A673 (cell line): ENCODE measurements around the gene DLEU7. TPM values are rescaled to one million over a fixed set of nuclear protein-coding genes. Genes with fewer than 3 reads are reported as not detected.

Experiments used
- BruUV-seq: library from RNA; stranded (reverse); fragments of 400-500 nt; replicated peaks from 2 replicates; lab custom pipeline; 2021; lab: Mats Ljungman, UMichigan
- CTCF ChIA-PET: fragments of 300-600 bp; sonication (Branson Sonifier 250); formaldehyde crosslinking; loops from one replicate; lab custom pipeline; 2022; ENCODE audit warnings: antibody characterized with exemption; lab: Charles Lee
- POLR2A ChIA-PET: fragments of 300-600 bp; sonication (Branson Sonifier 250); formaldehyde crosslinking; loops from one replicate; lab custom pipeline; 2022; ENCODE audit warnings: antibody characterized with exemption; ENCODE audit not compliant: low non-redundant PET; lab: Charles Lee
- DNase-seq: peaks from one replicate; pipeline ENCODE4 v3.0.0-alpha.2; 2015; ENCODE audit warnings: low spot score
- H3K27ac ChIP-seq: fragments of 200-600 bp; sonication (generic); 2 replicates; pipeline ENCODE4 v1.5.1; 2016; ENCODE audit warnings: mixed run types, low read depth, mild to moderate bottlenecking, mixed read lengths, antibody characterized with exemption, low read length; ENCODE audit not compliant: poor library complexity, severe bottlenecking
- H3K27me3 ChIP-seq: fragments of 200-600 bp; sonication (generic); replicated peaks from 2 replicates; pipeline ENCODE4 v1.6.1; 2017; ENCODE audit warnings: mixed run types, low read depth, mild to moderate bottlenecking, mixed read lengths, antibody characterized with exemption, low read length; ENCODE audit not compliant: insufficient read depth, poor library complexity
- H3K36me3 ChIP-seq: fragments of 200-600 bp; sonication (generic); 2 replicates; pipeline ENCODE4 v1.6.1; 2016; ENCODE audit warnings: mixed run types, mild to moderate bottlenecking, mixed read lengths, antibody characterized with exemption, low read length; ENCODE audit not compliant: insufficient read depth, poor library complexity, severe bottlenecking
- H3K4me1 ChIP-seq: fragments of 200-600 bp; sonication (generic); 2 replicates; pipeline ENCODE4 v1.6.1; 2017; ENCODE audit warnings: mixed run types, mild to moderate bottlenecking, mixed read lengths, antibody characterized with exemption, low read length; ENCODE audit not compliant: insufficient read depth, poor library complexity, severe bottlenecking
- H3K4me3 ChIP-seq: fragments of 200-600 bp; sonication (generic); 2 replicates; pipeline ENCODE4 v1.5.1; 2016; ENCODE audit warnings: low read depth, mixed run types, mild to moderate bottlenecking, mixed read lengths, low read length; ENCODE audit not compliant: poor library complexity, severe bottlenecking
- H3K9me3 ChIP-seq: fragments of 200-600 bp; sonication (generic); 2 replicates; pipeline ENCODE4 v1.6.1; 2016; ENCODE audit warnings: mixed run types, low read depth, mild to moderate bottlenecking, mixed read lengths, antibody characterized with exemption, low read length; ENCODE audit not compliant: poor library complexity, severe bottlenecking
- CTCF ChIP-seq: fragments of 300-800, 200-600 bp; sonication (generic); conservative IDR thresholded peaks from 2 replicates; pipeline ENCODE4 v1.5.1; 2017; ENCODE audit warnings: low read depth, mild to moderate bottlenecking, antibody characterized with exemption, low read length, moderate library complexity, mixed read lengths
- EZH2 ChIP-seq: fragments of 200-600 bp; sonication (generic); IDR thresholded peaks from 2 replicates; pipeline ENCODE4 v1.6.1; 2017; ENCODE audit warnings: borderline replicate concordance, low read depth, mild to moderate bottlenecking, mixed read lengths, antibody characterized with exemption, low read length; ENCODE audit not compliant: poor library complexity, severe bottlenecking
- intact Hi-C: fragments of 100-400 bp; cut with micrococcal nuclease; formaldehyde crosslinking; loops from one replicate; pipeline ENCODE4 v1.10.0; 2022; ENCODE audit not compliant: unreplicated experiment
- total RNA-seq: library from RNA; stranded (reverse); gene quantifications from 2 replicates; pipeline ENCODE4 v1.2.3, GENCODE V29; 2021

The DLEU7 gene
- total RNA-seq, 1 experiment from 2014 or later, result not detected

GRCh38 chr13:50840284-50840683 is 3.2 kb downstream of the DLEU7 start:
- Histone ChIP-seq H3K27me3 (no peaks in the 10 kb centered on the region), H3K27ac (no peak overlapping the region), H3K4me1 (no peaks in the 10 kb centered on the region), H3K9me3 (no peaks in the 10 kb centered on the region), H3K36me3 (no peaks in the 10 kb centered on the region), H3K4me3 (no peak overlapping the region)
- ChIA-PET POLR2A (no interaction called here), CTCF (no interaction called here)
- DNase-seq, result peak; percentile 41
- TF ChIP-seq CTCF, result no peak
- no peak for TF ChIP-seq EZH2
- BruUV-seq, result no TSS peak
- intact Hi-C loops, result no loop called here

GRCh38 chr13:50839828-50840227 is 3.7 kb downstream of the DLEU7 start:
- intact Hi-C loops, result no loop called here
- TF ChIP-seq CTCF, result no peak
- TF ChIP-seq EZH2, result no peak
- no peak for DNase-seq
- H3K4me3 ChIP-seq, result no peak overlapping the region
- no peaks in the 10 kb centered on the region for H3K27me3 ChIP-seq
- ChIA-PET POLR2A (no interaction called here), CTCF (no interaction called here)
- H3K9me3 ChIP-seq, result no peaks in the 10 kb centered on the region
- no peaks in the 10 kb centered on the region for H3K36me3 ChIP-seq
- H3K4me1 ChIP-seq, result no peaks in the 10 kb centered on the region
- no peak overlapping the region for H3K27ac ChIP-seq
- BruUV-seq, result no TSS peak

DNA sequence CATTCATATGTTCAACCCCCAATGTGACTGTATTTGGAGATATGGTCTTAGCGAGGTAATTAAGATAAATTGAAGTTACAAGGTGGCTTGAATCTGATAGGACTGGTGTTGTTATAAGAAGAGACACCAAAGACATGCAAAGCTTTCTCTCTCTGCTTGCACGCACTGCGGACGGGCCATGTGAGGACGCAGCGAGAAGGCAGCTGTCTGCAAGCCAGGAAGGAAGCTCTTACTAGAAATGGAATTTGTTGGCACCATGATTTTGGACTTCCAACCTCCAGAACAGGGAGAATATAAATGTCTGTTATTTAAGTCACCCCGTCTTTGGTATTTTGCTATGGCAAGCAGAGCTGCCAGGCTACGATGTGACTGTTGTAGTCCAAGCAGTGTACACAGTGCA is 4.8 kb downstream of the DLEU7 start:
- BruUV-seq, result no TSS peak
- Histone ChIP-seq H3K4me3 (no peak overlapping the region), H3K4me1 (no peaks in the 10 kb centered on the region), H3K9me3 (no peaks in the 10 kb centered on the region), H3K36me3 (no peaks in the 10 kb centered on the region), H3K27me3 (no peaks in the 10 kb centered on the region), H3K27ac (no peak overlapping the region)
- ChIA-PET CTCF (no interaction called here), POLR2A (no interaction called here)
- intact Hi-C loops, result no loop called here
- no peak for DNase-seq
- TF ChIP-seq EZH2, result no peak
- TF ChIP-seq CTCF, result no peak
